Islet of Langerhans (tissue), 1 donor: ENCODE data around the gene GK2.

Source experiments
- FAIRE-seq: peaks from one replicate; lab custom pipeline; 2011; peaks lifted over from hg19 to GRCh38; lab: Jason Lieb, UNC

The GK2 gene

DNA sequence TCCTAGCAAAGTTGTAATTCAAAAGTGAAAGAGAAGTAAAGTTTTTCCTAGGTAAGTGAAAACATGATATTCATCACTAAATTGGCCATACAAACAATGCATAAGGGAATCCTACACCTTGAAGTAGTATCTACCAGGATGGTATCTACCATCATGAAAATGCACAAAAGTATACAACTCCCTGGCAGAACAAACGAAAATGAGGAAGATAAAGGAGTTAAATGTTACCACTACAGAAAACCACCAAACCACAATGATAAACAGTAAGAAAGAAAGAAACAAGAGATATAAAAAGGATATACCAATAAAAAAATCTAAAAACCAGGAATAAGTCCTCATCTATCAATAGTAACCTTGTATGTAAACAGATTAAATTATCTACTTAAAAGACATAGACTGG, 26.9 kb downstream of the GK2 start:
- FAIRE-seq, result no peak

DNA sequence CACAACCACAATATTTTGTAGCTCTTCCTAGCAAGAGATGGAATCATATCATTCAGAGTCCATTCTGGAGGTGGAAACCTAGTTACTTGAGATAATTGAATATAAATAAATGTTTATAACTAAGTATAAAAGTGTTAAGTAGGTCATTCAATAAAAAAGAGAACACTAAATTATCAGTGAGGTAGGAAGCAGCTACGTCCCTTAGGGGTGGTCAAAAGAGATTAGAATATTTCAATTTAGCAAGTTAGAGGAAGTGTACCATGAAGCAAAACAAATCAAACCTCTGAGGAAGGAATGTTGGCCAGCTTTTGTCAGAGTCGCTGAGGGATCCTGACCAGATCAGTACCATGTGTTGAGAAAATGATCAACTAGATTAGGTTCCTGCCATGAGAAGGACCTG, 38.0 kb downstream of the GK2 start:
- no peak for FAIRE-seq

DNA sequence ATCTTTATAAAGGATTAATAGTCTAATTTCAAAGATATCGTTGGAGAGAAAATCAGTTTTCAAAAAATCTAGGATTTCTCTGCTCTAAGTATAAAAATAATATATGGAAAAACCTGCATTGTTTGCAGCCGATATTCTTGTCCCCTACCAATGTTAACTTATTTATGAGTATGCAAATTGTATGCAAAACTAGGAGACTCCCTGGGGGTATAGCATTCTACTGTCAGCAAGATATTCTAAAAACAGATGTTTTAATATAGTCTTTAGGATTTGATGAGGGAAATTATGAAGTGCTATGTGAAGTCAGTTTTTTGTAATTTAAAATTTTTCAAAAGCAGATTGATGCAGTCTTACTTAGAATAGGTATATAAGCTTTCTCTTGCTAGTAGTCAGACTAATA, 40.9 kb downstream of the GK2 start:
- FAIRE-seq, result no peak

DNA sequence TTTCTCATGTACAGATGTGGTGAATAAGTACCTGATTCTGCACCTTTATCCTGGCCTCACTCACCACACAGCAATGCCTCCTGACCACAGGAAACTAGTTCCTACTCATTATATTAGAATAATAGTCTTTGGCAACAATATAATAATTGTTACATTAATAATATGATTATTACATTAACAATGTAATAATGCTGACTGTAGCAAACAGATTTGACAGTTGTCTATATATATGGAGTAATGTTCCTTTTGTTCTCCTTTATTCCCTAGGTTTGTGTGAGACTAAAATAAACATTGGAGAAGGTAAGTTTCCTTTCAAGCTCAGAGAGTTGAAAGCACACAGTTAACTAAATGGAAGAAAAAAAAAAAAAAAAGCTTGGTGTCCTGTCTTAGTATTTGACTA, 41.6 kb downstream of the GK2 start:
- no peak for FAIRE-seq

DNA sequence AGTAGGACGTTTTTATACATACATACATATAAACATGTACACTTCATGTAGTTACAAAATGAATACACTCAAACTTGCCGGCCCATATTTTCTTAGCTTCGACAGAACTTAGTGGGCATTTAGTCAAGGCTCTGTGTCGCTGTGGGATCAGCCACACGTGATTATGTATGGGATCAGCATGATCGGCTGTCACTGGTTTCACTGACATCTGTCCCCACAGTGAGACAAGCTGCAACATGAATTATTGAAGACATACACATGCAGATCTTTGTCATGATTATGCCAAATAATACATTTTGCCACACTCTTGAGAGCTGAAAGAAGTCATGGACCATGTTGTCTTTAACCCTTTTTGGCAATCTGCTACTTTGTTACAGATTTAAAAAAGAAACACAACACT, 44.0 kb downstream of the GK2 start:
- FAIRE-seq, result no peak

DNA sequence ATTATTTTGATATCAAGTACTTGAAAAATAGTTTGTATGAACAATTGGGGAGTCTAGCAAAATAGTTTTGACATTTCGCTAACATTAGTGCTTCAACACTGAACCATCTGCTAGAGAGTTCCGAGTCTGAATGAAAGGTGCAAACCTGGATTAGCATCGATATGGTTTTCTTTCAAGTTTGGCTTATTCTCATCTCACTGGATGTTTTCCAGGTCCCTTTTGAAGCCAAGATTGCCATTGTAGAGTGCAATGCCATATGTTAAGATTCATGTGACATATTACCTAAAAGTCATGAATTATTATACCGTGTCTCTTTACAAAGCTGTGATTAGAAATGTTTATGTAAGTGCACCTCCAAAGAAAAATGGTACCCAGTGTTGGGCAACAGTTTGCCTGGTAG, 45.4 kb downstream of the GK2 start:
- FAIRE-seq, result no peak

DNA sequence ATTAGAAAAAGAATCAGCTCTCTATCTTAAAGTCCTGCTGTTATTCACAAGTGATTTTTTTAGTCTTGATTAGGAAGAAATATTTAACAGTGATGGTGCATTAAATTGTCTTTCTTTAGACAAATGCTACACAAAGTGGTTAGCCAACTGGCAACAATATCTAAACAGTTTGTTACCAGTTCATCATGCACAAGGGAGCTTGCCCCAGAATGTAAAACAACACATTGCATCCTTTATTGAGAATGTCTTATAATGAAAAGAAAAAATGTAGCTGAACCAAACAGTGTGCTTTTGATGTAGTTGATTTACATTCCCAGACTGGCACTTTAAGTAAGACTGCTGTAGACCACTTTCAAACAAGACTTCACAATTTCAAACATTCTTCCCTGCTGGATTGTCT, 48.0 kb downstream of the GK2 start:
- no peak for FAIRE-seq

DNA sequence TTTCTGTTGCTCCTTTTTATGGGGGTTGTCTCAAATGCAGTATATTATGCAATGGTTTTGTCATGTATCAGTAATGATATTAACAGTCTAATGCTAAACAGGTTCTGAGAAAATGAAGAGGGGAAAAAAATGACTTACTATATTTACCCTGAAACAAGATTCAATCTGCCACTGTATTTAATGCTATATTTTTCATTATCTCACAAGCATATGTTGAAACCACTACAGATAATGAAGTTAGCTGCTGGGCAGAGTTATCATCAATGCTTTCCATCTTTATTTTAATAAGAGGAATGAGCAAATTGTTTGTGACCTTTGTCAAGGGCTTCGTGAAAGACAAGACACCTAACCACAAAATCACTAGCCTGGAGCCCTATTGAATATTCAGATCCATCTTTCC, 49.6 kb downstream of the GK2 start:
- FAIRE-seq, result no peak

DNA sequence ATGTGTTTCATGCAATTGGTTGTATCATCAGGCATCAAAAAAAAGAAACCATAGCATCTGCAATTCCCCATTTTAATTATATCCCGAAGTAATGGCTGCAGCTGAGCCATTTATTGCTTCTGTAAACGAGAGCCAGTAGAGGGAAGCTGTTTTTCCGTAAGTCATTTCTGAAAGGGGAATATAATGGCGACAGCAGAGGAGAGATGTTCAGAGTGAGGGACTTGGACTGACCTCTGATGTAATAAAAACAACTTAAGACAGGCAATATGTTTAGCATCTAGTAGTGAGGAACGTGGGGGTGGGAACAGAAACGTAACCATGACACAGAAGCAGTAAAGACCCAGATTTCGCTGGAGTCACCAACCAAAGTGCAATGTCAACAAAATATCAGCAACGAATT, 50.7 kb downstream of the GK2 start:
- FAIRE-seq, result no peak
